ENCODE results near the gene NOS1AP. TPM values are rescaled to one million over a fixed set of nuclear protein-coding genes. Genes with fewer than 3 reads are reported as not detected.

Gene NOS1AP
- total RNA-seq, 1 donor from 2014 or later, result 2.0 TPM

- no peak for TF ChIP-seq POLR2A (IDR thresholded peaks at IDR 0.05)
- TF ChIP-seq, protein P1, sequence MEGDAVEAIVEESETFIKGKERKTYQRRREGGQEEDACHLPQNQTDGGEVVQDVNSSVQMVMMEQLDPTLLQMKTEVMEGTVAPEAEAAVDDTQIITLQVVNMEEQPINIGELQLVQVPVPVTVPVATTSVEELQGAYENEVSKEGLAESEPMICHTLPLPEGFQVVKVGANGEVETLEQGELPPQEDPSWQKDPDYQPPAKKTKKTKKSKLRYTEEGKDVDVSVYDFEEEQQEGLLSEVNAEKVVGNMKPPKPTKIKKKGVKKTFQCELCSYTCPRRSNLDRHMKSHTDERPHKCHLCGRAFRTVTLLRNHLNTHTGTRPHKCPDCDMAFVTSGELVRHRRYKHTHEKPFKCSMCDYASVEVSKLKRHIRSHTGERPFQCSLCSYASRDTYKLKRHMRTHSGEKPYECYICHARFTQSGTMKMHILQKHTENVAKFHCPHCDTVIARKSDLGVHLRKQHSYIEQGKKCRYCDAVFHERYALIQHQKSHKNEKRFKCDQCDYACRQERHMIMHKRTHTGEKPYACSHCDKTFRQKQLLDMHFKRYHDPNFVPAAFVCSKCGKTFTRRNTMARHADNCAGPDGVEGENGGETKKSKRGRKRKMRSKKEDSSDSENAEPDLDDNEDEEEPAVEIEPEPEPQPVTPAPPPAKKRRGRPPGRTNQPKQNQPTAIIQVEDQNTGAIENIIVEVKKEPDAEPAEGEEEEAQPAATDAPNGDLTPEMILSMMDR (IDR thresholded peaks at IDR 0.05), result no peak
- Histone ChIP-seq H3K4me3 (no peak overlapping the region), H3K4me1 (peaks cover 13% of the 10 kb centered on the region), H3K27ac (no peak overlapping the region), H3K36me3 (no peaks in the 10 kb centered on the region), H3K27me3 (no peaks in the 10 kb centered on the region), H3K9me3 (no peaks in the 10 kb centered on the region)
- DNase-seq (ENCODE audit: extremely low spot score in 2 of 2), result no peak
- intact Hi-C loops (cut with DNase I), result no loop called here
These were observed 211.9 kb downstream of the NOS1AP start for GRCh38 chr1:162281426-162281825.

DNA sequence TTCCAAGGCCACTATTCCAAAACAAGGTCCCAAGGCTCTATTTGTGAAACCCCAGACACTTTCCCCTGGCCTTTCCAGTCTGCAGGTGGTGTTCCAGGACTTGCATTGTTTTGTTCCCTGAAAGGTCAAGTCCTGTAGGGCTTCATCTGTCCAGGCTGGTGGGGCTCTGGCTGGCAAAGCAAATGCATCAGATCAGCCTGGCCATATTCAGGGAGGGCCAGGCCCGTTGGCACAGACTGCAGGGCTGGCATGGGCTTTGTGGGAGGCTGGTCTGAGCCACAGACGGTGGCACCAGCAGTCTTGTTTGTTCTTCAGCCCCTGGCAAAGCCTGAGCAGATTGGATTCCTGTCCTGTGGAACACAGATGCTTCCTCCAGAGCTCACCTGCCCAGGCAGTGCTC, 214.2 kb downstream of the NOS1AP start:
- no peak overlapping the region for H3K27ac ChIP-seq
- intact Hi-C loops (cut with DNase I), result no loop called here
- H3K27me3 ChIP-seq, result no peaks in the 10 kb centered on the region

DNA sequence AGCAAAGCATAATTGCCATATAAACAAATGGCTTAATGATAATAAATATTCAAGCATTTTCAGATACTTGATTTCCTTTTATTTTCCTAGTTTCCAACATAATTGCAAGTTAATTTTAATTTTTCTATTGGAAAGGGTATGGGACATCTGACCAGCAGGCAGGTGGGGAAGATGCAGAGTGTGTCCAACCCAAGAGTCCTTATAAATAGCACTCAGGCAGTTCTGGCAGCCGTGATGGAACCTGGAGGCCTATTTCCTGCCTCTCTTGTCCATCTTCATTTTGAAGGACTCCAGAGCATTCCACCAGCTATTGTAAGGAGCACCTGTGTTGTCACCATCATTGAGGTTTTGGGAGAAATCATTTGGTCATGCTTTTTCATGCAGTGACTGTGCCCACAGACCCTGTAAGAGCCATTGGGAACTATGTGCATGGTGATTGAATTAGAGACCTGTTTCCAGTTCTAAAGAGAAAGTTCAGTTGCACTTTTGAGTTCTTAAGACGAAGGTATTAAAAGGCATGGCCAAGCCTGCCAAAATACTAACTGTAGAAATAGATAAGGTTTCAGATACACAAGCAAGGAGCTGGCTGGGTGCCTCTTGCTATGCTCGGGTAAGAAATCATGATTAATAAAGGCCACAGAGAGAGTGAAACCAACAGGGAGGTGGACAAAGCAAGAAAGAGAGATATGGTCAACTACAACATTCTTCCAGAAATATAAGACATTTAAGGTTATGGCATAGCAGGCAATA, 214.9 kb downstream of the NOS1AP start:
- intact Hi-C loops (cut with DNase I), result no loop called here
- no peaks in the 10 kb centered on the region for H3K9me3 ChIP-seq
- no peaks in the 10 kb centered on the region for H3K36me3 ChIP-seq
- TF ChIP-seq, protein P1 (IDR thresholded peaks at IDR 0.05), result no peak
- TF ChIP-seq POLR2AphosphoS5 (IDR thresholded peaks at IDR 0.05; ENCODE audit: insufficient read depth in 1 of 2, low read depth in 1 of 2) (no peak), POLR2A (IDR thresholded peaks at IDR 0.05) (no peak)
- no peak overlapping the region for H3K27ac ChIP-seq
- H3K4me1 ChIP-seq, result peaks cover 13% of the 10 kb centered on the region
- no peaks in the 10 kb centered on the region for H3K27me3 ChIP-seq
- no peak for DNase-seq (ENCODE audit: extremely low spot score in 2 of 2)
- no peak overlapping the region for H3K4me3 ChIP-seq

More for the DNA sequence above, 214.2 kb downstream of the NOS1AP start:
- peaks cover 13% of the 10 kb centered on the region for H3K4me1 ChIP-seq
- DNase-seq (ENCODE audit: extremely low spot score in 2 of 2), result no peak
- H3K4me3 ChIP-seq, result no peak overlapping the region
- H3K9me3 ChIP-seq, result no peaks in the 10 kb centered on the region
- no peak for TF ChIP-seq POLR2A (IDR thresholded peaks at IDR 0.05)
- no peak for TF ChIP-seq POLR2AphosphoS5 (IDR thresholded peaks at IDR 0.05; ENCODE audit: insufficient read depth in 1 of 2, low read depth in 1 of 2)
- TF ChIP-seq, protein P1 (IDR thresholded peaks at IDR 0.05), result no peak
- no peaks in the 10 kb centered on the region for H3K36me3 ChIP-seq

- TF ChIP-seq POLR2A (IDR thresholded peaks at IDR 0.05) (no peak), POLR2AphosphoS5 (IDR thresholded peaks at IDR 0.05; ENCODE audit: insufficient read depth in 1 of 2, low read depth in 1 of 2) (peak in 1 of 2 donors; percentile 55)
- TF ChIP-seq, protein P1 (IDR thresholded peaks at IDR 0.05), result no peak
- H3K4me3 ChIP-seq, result no peak overlapping the region
- no peaks in the 10 kb centered on the region for H3K36me3 ChIP-seq
- DNase-seq (ENCODE audit: extremely low spot score in 2 of 2), result no peak
- H3K9me3 ChIP-seq, result no peaks in the 10 kb centered on the region
- H3K27me3 ChIP-seq, result no peaks in the 10 kb centered on the region
- H3K4me1 ChIP-seq, result peaks cover 13% of the 10 kb centered on the region
- intact Hi-C loops (cut with DNase I), result no loop called here
- no peak overlapping the region for H3K27ac ChIP-seq
These were observed 215.7 kb downstream of the NOS1AP start for GRCh38 chr1:162285149-162285561.

GRCh38 chr1:162291000-162291399, 221.5 kb downstream of the NOS1AP start:
- H3K4me1 ChIP-seq, result no peaks in the 10 kb centered on the region
- TF ChIP-seq POLR2AphosphoS5 (IDR thresholded peaks at IDR 0.05; ENCODE audit: insufficient read depth in 1 of 2, low read depth in 1 of 2), result no peak
- TF ChIP-seq POLR2A (IDR thresholded peaks at IDR 0.05), result no peak
- TF ChIP-seq, protein P1 (IDR thresholded peaks at IDR 0.05), result no peak
- no peaks in the 10 kb centered on the region for H3K27me3 ChIP-seq
- no peak overlapping the region for H3K27ac ChIP-seq
- H3K4me3 ChIP-seq, result no peak overlapping the region
- no peak for DNase-seq (ENCODE audit: extremely low spot score in 2 of 2)
- intact Hi-C loops (cut with DNase I), result no loop called here
- H3K9me3 ChIP-seq, result no peaks in the 10 kb centered on the region
- H3K36me3 ChIP-seq, result no peaks in the 10 kb centered on the region

Data from vagina (tissue), 2 donors.